SK-N-SH treated with all-trans-retinoic acid at 6 μM for 48 hours (cell line): ENCODE data around the gene CLEC2B.

Source experiments
- ATAC-seq: fragments of 200-7000 bp; cut with Tn5 transposase; 3 replicates; pipeline ENCODE4 v1.9.1; 2020; ENCODE audit warnings: mild to moderate bottlenecking, moderate library complexity
- ARNTL ChIP-seq: fragments of 450-650 bp; formaldehyde crosslinking; IDR thresholded peaks from 2 replicates; pipeline ENCODE4 v1.5.0; 2020; ENCODE audit warnings: low read depth, mild to moderate bottlenecking, moderate library complexity, borderline replicate concordance
- BACH2 ChIP-seq: fragments of 250-450 bp; sonication (Bioruptor Pico); IDR thresholded peaks from 2 replicates; pipeline ENCODE4 v1.9.0; 2021; ENCODE audit warnings: mild to moderate bottlenecking, borderline replicate concordance
- CSDC2 ChIP-seq: fragments of 250-450 bp; sonication (Bioruptor Pico); IDR thresholded peaks from 2 replicates; pipeline ENCODE4 v1.5.0; 2020; ENCODE audit warnings: mild to moderate bottlenecking, moderate library complexity
- GLIS3 ChIP-seq: fragments of 250-450 bp; sonication (Bioruptor Pico); IDR thresholded peaks from 2 replicates; pipeline ENCODE4 v1.5.0; 2020; ENCODE audit warnings: mild to moderate bottlenecking, moderate library complexity
- ISL1 ChIP-seq: fragments of 250-450 bp; sonication (Bioruptor Pico); IDR thresholded peaks from 2 replicates; pipeline ENCODE4 v2.1.2; 2022; ENCODE audit warnings: mild to moderate bottlenecking, moderate library complexity
- OSR1 ChIP-seq: fragments of 250-450 bp; sonication (Bioruptor Pico); IDR thresholded peaks from 2 replicates; pipeline ENCODE4 v1.8.0; 2022; ENCODE audit warnings: moderate library complexity, mild to moderate bottlenecking, inconsistent platforms
- PPARA ChIP-seq: fragments of 250-450 bp; sonication (Bioruptor Pico); IDR thresholded peaks from 2 replicates; pipeline ENCODE4 v1.5.0; 2020; ENCODE audit warnings: mild to moderate bottlenecking, borderline replicate concordance
- RARB ChIP-seq: fragments of 250-450 bp; sonication (Bioruptor Pico); IDR thresholded peaks from 2 replicates; pipeline ENCODE4 v1.8.0; 2021; ENCODE audit warnings: mild to moderate bottlenecking, moderate library complexity
- SNAI2 ChIP-seq: fragments of 250-450 bp; sonication (Bioruptor Pico); IDR thresholded peaks from 2 replicates; pipeline ENCODE4 v1.5.0; 2020; ENCODE audit warnings: mild to moderate bottlenecking, moderate library complexity
- TCF4 ChIP-seq: fragments of 250-450 bp; sonication (Bioruptor Pico); IDR thresholded peaks from 2 replicates; pipeline ENCODE4 v1.8.0; 2021; ENCODE audit warnings: mild to moderate bottlenecking, moderate library complexity, borderline replicate concordance
- TOX ChIP-seq: fragments of 250-450 bp; sonication (Bioruptor Pico); IDR thresholded peaks from 2 replicates; pipeline ENCODE4 v1.8.0; 2021; ENCODE audit warnings: mild to moderate bottlenecking, moderate library complexity, borderline replicate concordance
- ZC3H10 ChIP-seq: fragments of 250-450 bp; sonication (Bioruptor Pico); IDR thresholded peaks from 2 replicates; pipeline ENCODE4 v1.5.1; 2021; ENCODE audit warnings: mild to moderate bottlenecking, moderate library complexity
- ZFP3 ChIP-seq: fragments of 250-450 bp; sonication (Bioruptor Pico); IDR thresholded peaks from 2 replicates; pipeline ENCODE4 v1.5.0; 2020; ENCODE audit warnings: mild to moderate bottlenecking, moderate library complexity
- ZFP30 ChIP-seq: fragments of 450-650 bp; formaldehyde crosslinking; IDR thresholded peaks from 2 replicates; pipeline ENCODE4 v1.5.0; 2022; ENCODE audit warnings: mild to moderate bottlenecking, moderate library complexity
- ZNF565 ChIP-seq: fragments of 450-650 bp; formaldehyde crosslinking; conservative IDR thresholded peaks from 2 replicates; pipeline ENCODE4 v1.5.0; 2020; ENCODE audit warnings: low read depth, mild to moderate bottlenecking, moderate library complexity
- ZNF70 ChIP-seq: fragments of 450-650 bp; formaldehyde crosslinking; IDR thresholded peaks from 2 replicates; pipeline ENCODE4 v1.5.0; 2020; ENCODE audit warnings: mild to moderate bottlenecking, moderate library complexity
- ZNF8 ChIP-seq: fragments of 450-650 bp; formaldehyde crosslinking; IDR thresholded peaks from 2 replicates; pipeline ENCODE4 v1.5.0; 2020; ENCODE audit warnings: mild to moderate bottlenecking, moderate library complexity
- TF ChIP-seq, protein P1 (sequence below): fragments of 250-450 bp; sonication (Bioruptor Pico); IDR thresholded peaks from 2 replicates; pipeline ENCODE4 v1.8.0; 2021; ENCODE audit warnings: low read depth, mild to moderate bottlenecking, moderate library complexity, borderline replicate concordance
- TF ChIP-seq, protein P2 (sequence below): fragments of 250-450 bp; sonication (Bioruptor Pico); IDR thresholded peaks from 2 replicates; pipeline ENCODE4 v1.8.0; 2020; ENCODE audit warnings: mild to moderate bottlenecking, moderate library complexity, borderline replicate concordance
- TF ChIP-seq, protein P3 (sequence below): fragments of 250-450 bp; sonication (Bioruptor Pico); IDR thresholded peaks from 2 replicates; pipeline ENCODE4 v1.5.1; 2021; ENCODE audit warnings: mild to moderate bottlenecking, moderate library complexity
- TF ChIP-seq, protein P4 (sequence below): fragments of 250-450 bp; sonication (Bioruptor Pico); IDR thresholded peaks from 2 replicates; pipeline ENCODE4 v1.5.1; 2020; ENCODE audit warnings: low read depth, mild to moderate bottlenecking, moderate library complexity

The CLEC2B gene

DNA sequence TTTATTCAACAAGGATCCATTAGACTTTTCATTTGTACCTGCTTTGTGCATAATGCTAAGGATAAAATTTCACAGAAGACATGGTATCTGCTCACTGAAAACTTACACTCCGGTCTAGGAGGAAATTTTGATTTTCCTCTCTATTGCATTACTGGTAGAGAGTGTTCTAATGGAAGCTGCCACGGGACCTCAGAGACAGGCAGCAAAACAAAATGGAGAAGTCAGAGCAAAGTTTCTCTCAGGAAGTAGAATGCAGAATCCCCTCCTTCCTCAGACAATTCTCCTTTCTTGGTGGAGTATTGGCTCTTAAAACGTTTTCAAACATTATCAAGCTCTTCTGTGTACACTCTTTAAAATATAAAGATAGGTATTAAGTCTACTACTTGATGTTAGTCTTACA lies 12.3 kb downstream of the CLEC2B start (continued):
- no peak for TF ChIP-seq GLIS3 (CRISPR knock-in tag)
- TF ChIP-seq, protein P1, sequence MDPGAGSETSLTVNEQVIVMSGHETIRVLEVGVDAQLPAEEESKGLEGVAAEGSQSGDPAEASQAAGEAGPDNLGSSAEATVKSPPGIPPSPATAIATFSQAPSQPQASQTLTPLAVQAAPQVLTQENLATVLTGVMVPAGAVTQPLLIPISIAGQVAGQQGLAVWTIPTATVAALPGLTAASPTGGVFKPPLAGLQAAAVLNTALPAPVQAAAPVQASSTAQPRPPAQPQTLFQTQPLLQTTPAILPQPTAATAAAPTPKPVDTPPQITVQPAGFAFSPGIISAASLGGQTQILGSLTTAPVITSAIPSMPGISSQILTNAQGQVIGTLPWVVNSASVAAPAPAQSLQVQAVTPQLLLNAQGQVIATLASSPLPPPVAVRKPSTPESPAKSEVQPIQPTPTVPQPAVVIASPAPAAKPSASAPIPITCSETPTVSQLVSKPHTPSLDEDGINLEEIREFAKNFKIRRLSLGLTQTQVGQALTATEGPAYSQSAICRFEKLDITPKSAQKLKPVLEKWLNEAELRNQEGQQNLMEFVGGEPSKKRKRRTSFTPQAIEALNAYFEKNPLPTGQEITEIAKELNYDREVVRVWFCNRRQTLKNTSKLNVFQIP (CRISPR knock-in tag): no peak
- TF ChIP-seq RARB (CRISPR knock-in tag): no peak

DNA sequence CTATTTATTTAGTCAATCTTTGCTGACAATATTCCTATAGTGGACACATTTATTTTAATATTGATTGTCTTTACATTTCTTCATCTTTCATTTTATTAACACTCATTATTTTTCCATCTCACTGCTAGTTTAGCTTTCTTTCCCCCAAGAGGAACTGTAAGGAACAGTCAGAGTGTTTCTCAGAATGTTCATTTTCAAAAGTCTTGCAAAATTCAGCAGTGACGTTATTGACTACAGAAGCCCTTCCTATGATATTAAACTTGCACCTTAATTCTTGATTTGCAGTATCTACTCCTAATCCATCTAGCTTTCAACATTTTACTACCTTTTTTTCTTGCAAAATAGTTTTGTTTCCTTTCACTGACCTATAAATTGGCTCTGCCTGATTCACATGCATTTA lies 13.0 kb downstream of the CLEC2B start:
- no peak for ATAC-seq
- TF ChIP-seq RARB (CRISPR knock-in tag): no peak
- no peak for TF ChIP-seq SNAI2 (CRISPR knock-in tag)
- no peak for TF ChIP-seq ZNF8
- no peak for TF ChIP-seq OSR1 (CRISPR knock-in tag)
- TF ChIP-seq TCF4 (CRISPR knock-in tag): no peak
- no peak for TF ChIP-seq ZFP3
- TF ChIP-seq, protein P2, sequence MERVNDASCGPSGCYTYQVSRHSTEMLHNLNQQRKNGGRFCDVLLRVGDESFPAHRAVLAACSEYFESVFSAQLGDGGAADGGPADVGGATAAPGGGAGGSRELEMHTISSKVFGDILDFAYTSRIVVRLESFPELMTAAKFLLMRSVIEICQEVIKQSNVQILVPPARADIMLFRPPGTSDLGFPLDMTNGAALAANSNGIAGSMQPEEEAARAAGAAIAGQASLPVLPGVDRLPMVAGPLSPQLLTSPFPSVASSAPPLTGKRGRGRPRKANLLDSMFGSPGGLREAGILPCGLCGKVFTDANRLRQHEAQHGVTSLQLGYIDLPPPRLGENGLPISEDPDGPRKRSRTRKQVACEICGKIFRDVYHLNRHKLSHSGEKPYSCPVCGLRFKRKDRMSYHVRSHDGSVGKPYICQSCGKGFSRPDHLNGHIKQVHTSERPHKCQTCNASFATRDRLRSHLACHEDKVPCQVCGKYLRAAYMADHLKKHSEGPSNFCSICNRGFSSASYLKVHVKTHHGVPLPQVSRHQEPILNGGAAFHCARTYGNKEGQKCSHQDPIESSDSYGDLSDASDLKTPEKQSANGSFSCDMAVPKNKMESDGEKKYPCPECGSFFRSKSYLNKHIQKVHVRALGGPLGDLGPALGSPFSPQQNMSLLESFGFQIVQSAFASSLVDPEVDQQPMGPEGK (CRISPR knock-in tag): no peak
- no peak for TF ChIP-seq ZFP30 (CRISPR knock-in tag)
- TF ChIP-seq, protein P3, sequence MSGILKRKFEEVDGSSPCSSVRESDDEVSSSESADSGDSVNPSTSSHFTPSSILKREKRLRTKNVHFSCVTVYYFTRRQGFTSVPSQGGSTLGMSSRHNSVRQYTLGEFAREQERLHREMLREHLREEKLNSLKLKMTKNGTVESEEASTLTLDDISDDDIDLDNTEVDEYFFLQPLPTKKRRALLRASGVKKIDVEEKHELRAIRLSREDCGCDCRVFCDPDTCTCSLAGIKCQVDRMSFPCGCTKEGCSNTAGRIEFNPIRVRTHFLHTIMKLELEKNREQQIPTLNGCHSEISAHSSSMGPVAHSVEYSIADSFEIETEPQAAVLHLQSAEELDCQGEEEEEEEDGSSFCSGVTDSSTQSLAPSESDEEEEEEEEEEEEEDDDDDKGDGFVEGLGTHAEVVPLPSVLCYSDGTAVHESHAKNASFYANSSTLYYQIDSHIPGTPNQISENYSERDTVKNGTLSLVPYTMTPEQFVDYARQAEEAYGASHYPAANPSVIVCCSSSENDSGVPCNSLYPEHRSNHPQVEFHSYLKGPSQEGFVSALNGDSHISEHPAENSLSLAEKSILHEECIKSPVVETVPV (CRISPR knock-in tag): no peak
- TF ChIP-seq ARNTL (CRISPR knock-in tag): no peak
- no peak for TF ChIP-seq ZC3H10 (CRISPR knock-in tag)
- TF ChIP-seq, protein P4, sequence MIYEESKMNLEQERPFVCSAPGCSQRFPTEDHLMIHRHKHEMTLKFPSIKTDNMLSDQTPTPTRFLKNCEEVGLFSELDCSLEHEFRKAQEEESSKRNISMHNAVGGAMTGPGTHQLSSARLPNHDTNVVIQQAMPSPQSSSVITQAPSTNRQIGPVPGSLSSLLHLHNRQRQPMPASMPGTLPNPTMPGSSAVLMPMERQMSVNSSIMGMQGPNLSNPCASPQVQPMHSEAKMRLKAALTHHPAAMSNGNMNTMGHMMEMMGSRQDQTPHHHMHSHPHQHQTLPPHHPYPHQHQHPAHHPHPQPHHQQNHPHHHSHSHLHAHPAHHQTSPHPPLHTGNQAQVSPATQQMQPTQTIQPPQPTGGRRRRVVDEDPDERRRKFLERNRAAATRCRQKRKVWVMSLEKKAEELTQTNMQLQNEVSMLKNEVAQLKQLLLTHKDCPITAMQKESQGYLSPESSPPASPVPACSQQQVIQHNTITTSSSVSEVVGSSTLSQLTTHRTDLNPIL (CRISPR knock-in tag): no peak
- no peak for TF ChIP-seq PPARA (CRISPR knock-in tag)
- TF ChIP-seq CSDC2 (CRISPR knock-in tag): no peak
- no peak for TF ChIP-seq ZNF70
- TF ChIP-seq ISL1: no peak

DNA sequence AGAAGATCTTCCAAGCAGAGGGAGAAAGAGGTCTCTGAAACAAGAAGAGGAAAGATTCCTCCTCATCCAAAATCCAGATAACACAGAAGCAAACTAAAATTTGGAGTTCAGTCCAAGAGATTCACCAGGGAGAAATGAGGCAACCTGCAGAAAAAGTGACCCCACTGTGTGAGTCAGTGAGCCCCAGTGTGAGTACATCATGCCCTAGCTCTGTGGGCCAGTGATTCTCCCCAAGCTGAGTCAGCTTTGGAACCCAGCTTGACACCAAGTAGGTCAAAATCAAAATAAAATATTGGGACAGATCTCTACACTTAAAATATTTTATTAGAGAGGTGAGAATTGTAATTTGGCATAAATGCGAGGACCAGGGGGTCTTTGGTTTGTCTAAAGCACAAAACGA lies 17.2 kb downstream of the CLEC2B start:
- ATAC-seq: no peak
- TF ChIP-seq ZNF565 (no peak), ZNF8 (no peak), TCF4 (CRISPR knock-in tag) (no peak), ZFP30 (CRISPR knock-in tag) (no peak), GLIS3 (CRISPR knock-in tag) (no peak), PPARA (CRISPR knock-in tag) (no peak), ZFP3 (no peak), SNAI2 (CRISPR knock-in tag) (no peak), ISL1 (no peak), TOX (CRISPR knock-in tag) (no peak), BACH2 (CRISPR knock-in tag) (no peak), OSR1 (CRISPR knock-in tag) (no peak), RARB (CRISPR knock-in tag) (no peak), ZC3H10 (CRISPR knock-in tag) (no peak), ZNF70 (no peak), CSDC2 (CRISPR knock-in tag) (no peak)
- TF ChIP-seq, protein P3 (CRISPR knock-in tag): no peak
- TF ChIP-seq, protein P4 (CRISPR knock-in tag): no peak
- TF ChIP-seq, protein P2 (CRISPR knock-in tag): no peak
